Breast epithelium (tissue), 3 donors: ENCODE results near the gene SARNP.

Experiments used
- POLR2A ChIP-seq: fragments of 450-650 bp; IDR thresholded peaks from one replicate; pipeline ENCODE4 v1.6.1; 2016; ENCODE audit warnings: antibody characterized with exemption, mild to moderate bottlenecking, moderate library complexity
- POLR2AphosphoS5 ChIP-seq, 3 donors: sonication (generic); formaldehyde crosslinking; IDR thresholded peaks; one replicate each; pipeline ENCODE4 v1.6.1; 2017; ENCODE audit warnings: antibody characterized with exemption in 3 of 3

- no peak for TF ChIP-seq POLR2AphosphoS5 (IDR thresholded peaks at IDR 0.05)
- TF ChIP-seq POLR2A = no peak
Measured at GRCh38 chr12:55844961-55845360, 27.4 kb upstream of the SARNP start.
